GM23338 (cell line): ENCODE results near the gene MGME1.

Experiments
- CREB1 ChIP-seq: fragments of 250-450 bp; sonication (Bioruptor Pico); IDR thresholded peaks from 2 replicates; pipeline ENCODE4 v1.5.0; 2020; ENCODE audit warnings: low read depth, mild to moderate bottlenecking, moderate library complexity
- EZH2 ChIP-seq: fragments of 200-600 bp; sonication (generic); IDR thresholded peaks from one replicate; pipeline ENCODE4 v1.8.0; 2017; ENCODE audit warnings: antibody characterized with exemption, mild to moderate bottlenecking, low read depth; ENCODE audit not compliant: unreplicated experiment
- EZH2phosphoT487 ChIP-seq: fragments of 200-600 bp; sonication (generic); IDR thresholded peaks from one replicate; pipeline ENCODE4 v1.8.1; 2018; ENCODE audit warnings: antibody characterized with exemption; ENCODE audit not compliant: unreplicated experiment
- JUNB ChIP-seq: IDR thresholded peaks from one replicate; pipeline ENCODE4 v1.6.1; 2016; ENCODE audit warnings: antibody characterized with exemption; ENCODE audit not compliant: unreplicated experiment
- NANOG ChIP-seq: IDR thresholded peaks from 2 replicates; pipeline ENCODE4 v1.6.1; 2016; ENCODE audit warnings: antibody characterized with exemption, borderline replicate concordance
- POLR2AphosphoS5 ChIP-seq: IDR thresholded peaks from 2 replicates; pipeline ENCODE4 v1.6.1; 2016; ENCODE audit warnings: antibody characterized with exemption, low read depth
- STAT1 ChIP-seq: IDR thresholded peaks from one replicate; pipeline ENCODE4 v1.6.1; 2016; ENCODE audit warnings: antibody characterized with exemption; ENCODE audit not compliant: unreplicated experiment
- ZNF114 ChIP-seq: fragments of 250-450 bp; sonication (Bioruptor Pico); IDR thresholded peaks from 2 replicates; pipeline ENCODE4 v1.5.0; 2020; ENCODE audit warnings: mild to moderate bottlenecking, moderate library complexity
- ZNF331 ChIP-seq: fragments of 250-450 bp; sonication (Bioruptor Pico); IDR thresholded peaks from 2 replicates; pipeline ENCODE4 v1.5.0; 2020; ENCODE audit warnings: low read depth, mild to moderate bottlenecking, moderate library complexity
- TF ChIP-seq, protein P1 (sequence below): IDR thresholded peaks from one replicate; pipeline ENCODE4 v1.6.1; 2018; ENCODE audit warnings: antibody characterized with exemption; ENCODE audit not compliant: unreplicated experiment
- TF ChIP-seq, protein P2 (sequence below), 2 experiments: fragments of 200-600 bp in 1 of 2; sonication (generic) in 1 of 2; conservative IDR thresholded peaks; 2 replicates each; pipeline versions ENCODE4 v1.5.1 to v1.6.1; 2016 to 2017; ENCODE audit warnings: antibody characterized with exemption in 2 of 2, low read depth in 2 of 2, mild to moderate bottlenecking in 2 of 2, moderate library complexity in 1 of 2
- TF ChIP-seq, protein P3 (sequence below): IDR thresholded peaks from 2 replicates; pipeline ENCODE4 v1.6.1; 2016; ENCODE audit warnings: antibody characterized with exemption
- TF ChIP-seq, protein P4 (sequence below): fragments of 250-450 bp; sonication (Bioruptor Pico); IDR thresholded peaks from 2 replicates; pipeline ENCODE4 v1.5.0; 2020; ENCODE audit warnings: mild to moderate bottlenecking, moderate library complexity

DNA sequence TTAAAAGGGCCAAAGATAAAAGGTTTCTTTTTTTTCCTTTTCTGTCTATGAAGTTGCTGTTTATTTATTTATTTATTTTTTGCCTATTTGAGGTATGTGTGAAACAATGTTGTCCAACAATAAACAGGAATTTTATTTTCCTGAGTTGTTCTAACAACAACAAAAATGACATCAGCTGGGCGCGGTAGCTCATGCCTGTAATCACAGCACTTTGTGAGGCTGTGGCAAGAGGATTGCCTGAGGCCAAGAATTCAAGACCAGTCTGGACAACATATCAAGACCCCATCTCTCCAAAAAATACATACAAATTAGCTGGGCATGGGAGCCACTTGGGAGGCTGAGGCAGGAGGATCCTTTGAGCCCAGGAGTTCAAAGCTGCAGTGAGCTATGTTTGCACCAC is 44.1 kb downstream of the MGME1 start:
- TF ChIP-seq, protein P1, sequence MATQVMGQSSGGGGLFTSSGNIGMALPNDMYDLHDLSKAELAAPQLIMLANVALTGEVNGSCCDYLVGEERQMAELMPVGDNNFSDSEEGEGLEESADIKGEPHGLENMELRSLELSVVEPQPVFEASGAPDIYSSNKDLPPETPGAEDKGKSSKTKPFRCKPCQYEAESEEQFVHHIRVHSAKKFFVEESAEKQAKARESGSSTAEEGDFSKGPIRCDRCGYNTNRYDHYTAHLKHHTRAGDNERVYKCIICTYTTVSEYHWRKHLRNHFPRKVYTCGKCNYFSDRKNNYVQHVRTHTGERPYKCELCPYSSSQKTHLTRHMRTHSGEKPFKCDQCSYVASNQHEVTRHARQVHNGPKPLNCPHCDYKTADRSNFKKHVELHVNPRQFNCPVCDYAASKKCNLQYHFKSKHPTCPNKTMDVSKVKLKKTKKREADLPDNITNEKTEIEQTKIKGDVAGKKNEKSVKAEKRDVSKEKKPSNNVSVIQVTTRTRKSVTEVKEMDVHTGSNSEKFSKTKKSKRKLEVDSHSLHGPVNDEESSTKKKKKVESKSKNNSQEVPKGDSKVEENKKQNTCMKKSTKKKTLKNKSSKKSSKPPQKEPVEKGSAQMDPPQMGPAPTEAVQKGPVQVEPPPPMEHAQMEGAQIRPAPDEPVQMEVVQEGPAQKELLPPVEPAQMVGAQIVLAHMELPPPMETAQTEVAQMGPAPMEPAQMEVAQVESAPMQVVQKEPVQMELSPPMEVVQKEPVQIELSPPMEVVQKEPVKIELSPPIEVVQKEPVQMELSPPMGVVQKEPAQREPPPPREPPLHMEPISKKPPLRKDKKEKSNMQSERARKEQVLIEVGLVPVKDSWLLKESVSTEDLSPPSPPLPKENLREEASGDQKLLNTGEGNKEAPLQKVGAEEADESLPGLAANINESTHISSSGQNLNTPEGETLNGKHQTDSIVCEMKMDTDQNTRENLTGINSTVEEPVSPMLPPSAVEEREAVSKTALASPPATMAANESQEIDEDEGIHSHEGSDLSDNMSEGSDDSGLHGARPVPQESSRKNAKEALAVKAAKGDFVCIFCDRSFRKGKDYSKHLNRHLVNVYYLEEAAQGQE = no peak
- TF ChIP-seq, protein P2, sequence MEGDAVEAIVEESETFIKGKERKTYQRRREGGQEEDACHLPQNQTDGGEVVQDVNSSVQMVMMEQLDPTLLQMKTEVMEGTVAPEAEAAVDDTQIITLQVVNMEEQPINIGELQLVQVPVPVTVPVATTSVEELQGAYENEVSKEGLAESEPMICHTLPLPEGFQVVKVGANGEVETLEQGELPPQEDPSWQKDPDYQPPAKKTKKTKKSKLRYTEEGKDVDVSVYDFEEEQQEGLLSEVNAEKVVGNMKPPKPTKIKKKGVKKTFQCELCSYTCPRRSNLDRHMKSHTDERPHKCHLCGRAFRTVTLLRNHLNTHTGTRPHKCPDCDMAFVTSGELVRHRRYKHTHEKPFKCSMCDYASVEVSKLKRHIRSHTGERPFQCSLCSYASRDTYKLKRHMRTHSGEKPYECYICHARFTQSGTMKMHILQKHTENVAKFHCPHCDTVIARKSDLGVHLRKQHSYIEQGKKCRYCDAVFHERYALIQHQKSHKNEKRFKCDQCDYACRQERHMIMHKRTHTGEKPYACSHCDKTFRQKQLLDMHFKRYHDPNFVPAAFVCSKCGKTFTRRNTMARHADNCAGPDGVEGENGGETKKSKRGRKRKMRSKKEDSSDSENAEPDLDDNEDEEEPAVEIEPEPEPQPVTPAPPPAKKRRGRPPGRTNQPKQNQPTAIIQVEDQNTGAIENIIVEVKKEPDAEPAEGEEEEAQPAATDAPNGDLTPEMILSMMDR (conservative IDR thresholded peaks at IDR 0.05; ENCODE audit: low read depth in 2 of 2) = no peak
- TF ChIP-seq ZNF114 (CRISPR knock-in tag) (no peak), EZH2 (no peak), NANOG (no peak), EZH2phosphoT487 (no peak), POLR2AphosphoS5 (no peak), CREB1 (CRISPR knock-in tag) (no peak), STAT1 (no peak), JUNB (no peak), ZNF331 (no peak)
- TF ChIP-seq, protein P3, sequence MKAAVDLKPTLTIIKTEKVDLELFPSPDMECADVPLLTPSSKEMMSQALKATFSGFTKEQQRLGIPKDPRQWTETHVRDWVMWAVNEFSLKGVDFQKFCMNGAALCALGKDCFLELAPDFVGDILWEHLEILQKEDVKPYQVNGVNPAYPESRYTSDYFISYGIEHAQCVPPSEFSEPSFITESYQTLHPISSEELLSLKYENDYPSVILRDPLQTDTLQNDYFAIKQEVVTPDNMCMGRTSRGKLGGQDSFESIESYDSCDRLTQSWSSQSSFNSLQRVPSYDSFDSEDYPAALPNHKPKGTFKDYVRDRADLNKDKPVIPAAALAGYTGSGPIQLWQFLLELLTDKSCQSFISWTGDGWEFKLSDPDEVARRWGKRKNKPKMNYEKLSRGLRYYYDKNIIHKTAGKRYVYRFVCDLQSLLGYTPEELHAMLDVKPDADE = no peak
- TF ChIP-seq, protein P4, sequence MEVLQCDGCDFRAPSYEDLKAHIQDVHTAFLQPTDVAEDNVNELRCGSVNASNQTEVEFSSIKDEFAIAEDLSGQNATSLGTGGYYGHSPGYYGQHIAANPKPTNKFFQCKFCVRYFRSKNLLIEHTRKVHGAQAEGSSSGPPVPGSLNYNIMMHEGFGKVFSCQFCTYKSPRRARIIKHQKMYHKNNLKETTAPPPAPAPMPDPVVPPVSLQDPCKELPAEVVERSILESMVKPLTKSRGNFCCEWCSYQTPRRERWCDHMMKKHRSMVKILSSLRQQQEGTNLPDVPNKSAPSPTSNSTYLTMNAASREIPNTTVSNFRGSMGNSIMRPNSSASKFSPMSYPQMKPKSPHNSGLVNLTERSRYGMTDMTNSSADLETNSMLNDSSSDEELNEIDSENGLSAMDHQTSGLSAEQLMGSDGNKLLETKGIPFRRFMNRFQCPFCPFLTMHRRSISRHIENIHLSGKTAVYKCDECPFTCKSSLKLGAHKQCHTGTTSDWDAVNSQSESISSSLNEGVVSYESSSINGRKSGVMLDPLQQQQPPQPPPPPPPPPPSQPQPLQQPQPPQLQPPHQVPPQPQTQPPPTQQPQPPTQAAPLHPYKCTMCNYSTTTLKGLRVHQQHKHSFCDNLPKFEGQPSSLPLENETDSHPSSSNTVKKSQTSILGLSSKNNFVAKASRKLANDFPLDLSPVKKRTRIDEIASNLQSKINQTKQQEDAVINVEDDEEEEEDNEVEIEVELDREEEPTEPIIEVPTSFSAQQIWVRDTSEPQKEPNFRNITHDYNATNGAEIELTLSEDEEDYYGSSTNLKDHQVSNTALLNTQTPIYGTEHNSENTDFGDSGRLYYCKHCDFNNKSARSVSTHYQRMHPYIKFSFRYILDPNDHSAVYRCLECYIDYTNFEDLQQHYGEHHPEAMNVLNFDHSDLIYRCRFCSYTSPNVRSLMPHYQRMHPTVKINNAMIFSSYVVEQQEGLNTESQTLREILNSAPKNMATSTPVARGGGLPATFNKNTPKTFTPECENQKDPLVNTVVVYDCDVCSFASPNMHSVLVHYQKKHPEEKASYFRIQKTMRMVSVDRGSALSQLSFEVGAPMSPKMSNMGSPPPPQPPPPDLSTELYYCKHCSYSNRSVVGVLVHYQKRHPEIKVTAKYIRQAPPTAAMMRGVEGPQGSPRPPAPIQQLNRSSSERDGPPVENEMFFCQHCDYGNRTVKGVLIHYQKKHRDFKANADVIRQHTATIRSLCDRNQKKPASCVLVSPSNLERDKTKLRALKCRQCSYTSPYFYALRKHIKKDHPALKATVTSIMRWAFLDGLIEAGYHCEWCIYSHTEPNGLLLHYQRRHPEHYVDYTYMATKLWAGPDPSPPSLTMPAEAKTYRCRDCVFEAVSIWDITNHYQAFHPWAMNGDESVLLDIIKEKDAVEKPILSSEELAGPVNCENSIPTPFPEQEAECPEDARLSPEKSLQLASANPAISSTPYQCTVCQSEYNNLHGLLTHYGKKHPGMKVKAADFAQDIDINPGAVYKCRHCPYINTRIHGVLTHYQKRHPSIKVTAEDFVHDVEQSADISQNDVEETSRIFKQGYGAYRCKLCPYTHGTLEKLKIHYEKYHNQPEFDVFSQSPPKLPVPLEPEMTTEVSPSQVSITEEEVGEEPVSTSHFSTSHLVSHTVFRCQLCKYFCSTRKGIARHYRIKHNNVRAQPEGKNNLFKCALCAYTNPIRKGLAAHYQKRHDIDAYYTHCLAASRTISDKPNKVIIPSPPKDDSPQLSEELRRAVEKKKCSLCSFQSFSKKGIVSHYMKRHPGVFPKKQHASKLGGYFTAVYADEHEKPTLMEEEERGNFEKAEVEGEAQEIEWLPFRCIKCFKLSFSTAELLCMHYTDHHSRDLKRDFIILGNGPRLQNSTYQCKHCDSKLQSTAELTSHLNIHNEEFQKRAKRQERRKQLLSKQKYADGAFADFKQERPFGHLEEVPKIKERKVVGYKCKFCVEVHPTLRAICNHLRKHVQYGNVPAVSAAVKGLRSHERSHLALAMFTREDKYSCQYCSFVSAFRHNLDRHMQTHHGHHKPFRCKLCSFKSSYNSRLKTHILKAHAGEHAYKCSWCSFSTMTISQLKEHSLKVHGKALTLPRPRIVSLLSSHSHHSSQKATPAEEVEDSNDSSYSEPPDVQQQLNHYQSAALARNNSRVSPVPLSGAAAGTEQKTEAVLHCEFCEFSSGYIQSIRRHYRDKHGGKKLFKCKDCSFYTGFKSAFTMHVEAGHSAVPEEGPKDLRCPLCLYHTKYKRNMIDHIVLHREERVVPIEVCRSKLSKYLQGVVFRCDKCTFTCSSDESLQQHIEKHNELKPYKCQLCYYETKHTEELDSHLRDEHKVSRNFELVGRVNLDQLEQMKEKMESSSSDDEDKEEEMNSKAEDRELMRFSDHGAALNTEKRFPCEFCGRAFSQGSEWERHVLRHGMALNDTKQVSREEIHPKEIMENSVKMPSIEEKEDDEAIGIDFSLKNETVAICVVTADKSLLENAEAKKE (CRISPR knock-in tag) = no peak
